H9 (cell line): ENCODE results near the gene PGRMC1. TPM values are rescaled to one million over a fixed set of nuclear protein-coding genes. Genes with fewer than 3 reads are reported as not detected.

Experiments used
- DNase-seq: peaks from one replicate; pipeline ENCODE4 v3.0.0-alpha.2; 2017
- H2AFZ ChIP-seq: one replicate; pipeline ENCODE4 v1.6.1; 2013; ENCODE audit warnings: mild to moderate bottlenecking, low read length, control low read depth, moderate library complexity
- H2AK5ac ChIP-seq: 2 replicates; pipeline ENCODE4 v1.6.1; 2013; ENCODE audit warnings: low read length, control low read depth, mixed read lengths; ENCODE audit not compliant: insufficient read length
- H2BK120ac ChIP-seq: one replicate; pipeline ENCODE4 v1.6.1; 2013; ENCODE audit warnings: low read depth, mild to moderate bottlenecking, low read length, control low read depth, inconsistent platforms; ENCODE audit not compliant: poor library complexity, severe bottlenecking
- H2BK12ac ChIP-seq: 2 replicates; pipeline ENCODE4 v1.6.1; 2013; ENCODE audit warnings: low read length, control low read depth, mixed read lengths, low read depth; ENCODE audit not compliant: insufficient read length
- H2BK15ac ChIP-seq: 2 replicates; pipeline ENCODE4 v1.6.1; 2013; ENCODE audit warnings: low read depth, low read length, control low read depth
- H2BK20ac ChIP-seq: one replicate; pipeline ENCODE4 v1.6.1; 2013; ENCODE audit warnings: low read depth, mild to moderate bottlenecking, low read length, control low read depth, inconsistent platforms; ENCODE audit not compliant: poor library complexity, severe bottlenecking
- H2BK5ac ChIP-seq: 2 replicates; pipeline ENCODE4 v1.6.1; 2013; ENCODE audit warnings: low read length, control low read depth, mixed read lengths; ENCODE audit not compliant: insufficient read length
- H3K14ac ChIP-seq: 2 replicates; pipeline ENCODE4 v1.6.1; 2013; ENCODE audit warnings: low read length, control low read depth; ENCODE audit not compliant: insufficient read depth
- H3K18ac ChIP-seq: 2 replicates; pipeline ENCODE4 v1.6.1; 2013; ENCODE audit warnings: low read depth, mild to moderate bottlenecking, mixed read lengths, low read length, control low read depth; ENCODE audit not compliant: insufficient read length
- H3K23ac ChIP-seq: 2 replicates; pipeline ENCODE4 v1.6.1; 2013; ENCODE audit warnings: low read length, control low read depth, mixed read lengths, low read depth; ENCODE audit not compliant: insufficient read length
- H3K23me2 ChIP-seq: 2 replicates; pipeline ENCODE4 v1.6.1; 2013; ENCODE audit warnings: low read depth, mild to moderate bottlenecking, mixed read lengths, low read length, control low read depth; ENCODE audit not compliant: insufficient read length, poor library complexity, severe bottlenecking
- H3K27ac ChIP-seq: 2 replicates; pipeline ENCODE4 v1.5.1; 2013; ENCODE audit warnings: low read length, control low read depth, mixed read lengths, low read depth; ENCODE audit not compliant: insufficient read length
- H3K27me3 ChIP-seq: 2 replicates; pipeline ENCODE4 v1.6.1; 2013; ENCODE audit warnings: low read length, control low read depth, inconsistent platforms; ENCODE audit not compliant: insufficient read depth
- H3K4ac ChIP-seq: 2 replicates; pipeline ENCODE4 v1.6.1; 2013; ENCODE audit warnings: low read depth, mild to moderate bottlenecking, control low read depth, inconsistent platforms, low read length, moderate library complexity
- H3K4me1 ChIP-seq: 2 replicates; pipeline ENCODE4 v1.6.1; 2013; ENCODE audit warnings: low read length, control low read depth, inconsistent platforms; ENCODE audit not compliant: insufficient read depth
- H3K4me2 ChIP-seq: 2 replicates; pipeline ENCODE4 v1.6.1; 2013; ENCODE audit warnings: low read length, control low read depth, mixed read lengths; ENCODE audit not compliant: insufficient read length, insufficient read depth
- H3K56ac ChIP-seq: 2 replicates; pipeline ENCODE4 v1.6.1; 2013; ENCODE audit warnings: low read depth, mild to moderate bottlenecking, mixed read lengths, low read length, control low read depth; ENCODE audit not compliant: insufficient read length
- H3K79me1 ChIP-seq: 2 replicates; pipeline ENCODE4 v1.6.1; 2013; ENCODE audit warnings: low read depth, mild to moderate bottlenecking, moderate library complexity, low read length, control low read depth, inconsistent platforms; ENCODE audit not compliant: insufficient read depth, poor library complexity, severe bottlenecking
- H3K79me2 ChIP-seq: 2 replicates; pipeline ENCODE4 v1.6.1; 2013; ENCODE audit warnings: low read length, control low read depth, inconsistent platforms; ENCODE audit not compliant: insufficient read depth
- H3K9ac ChIP-seq: 2 replicates; pipeline ENCODE4 v1.6.1; 2013; ENCODE audit warnings: low read length, control low read depth, mixed read lengths; ENCODE audit not compliant: insufficient read length; ENCODE audit errors: extremely low read depth
- H3K9me3 ChIP-seq: one replicate; pipeline ENCODE4 v1.6.1; 2013; ENCODE audit warnings: low read depth, low read length, inconsistent platforms; ENCODE audit not compliant: control insufficient read depth
- H3T11ph ChIP-seq: one replicate; pipeline ENCODE4 v1.6.1; 2013; ENCODE audit warnings: mild to moderate bottlenecking, low read length, control low read depth, inconsistent platforms
- H4K20me1 ChIP-seq: one replicate; pipeline ENCODE4 v1.6.1; 2013; ENCODE audit not compliant: control insufficient read depth, insufficient read length, insufficient read depth
- H4K5ac ChIP-seq: 2 replicates; pipeline ENCODE4 v1.6.1; 2013; ENCODE audit warnings: low read depth, mild to moderate bottlenecking, mixed read lengths, low read length, control low read depth; ENCODE audit not compliant: insufficient read length
- H4K8ac ChIP-seq: replicated peaks from 2 replicates; pipeline ENCODE4 v1.6.1; 2013; ENCODE audit warnings: low read length, control low read depth, mixed read lengths, low read depth; ENCODE audit not compliant: insufficient read length
- H4K91ac ChIP-seq: 2 replicates; pipeline ENCODE4 v1.6.1; 2013; ENCODE audit warnings: low read depth, mild to moderate bottlenecking, moderate library complexity, mixed read lengths, low read length, control low read depth; ENCODE audit not compliant: insufficient read length
- H3K27ac Mint-ChIP-seq, 3 experiments: 2 replicates in 2 of 3; 3 replicates in 1 of 3; pipeline ENCODE4 v1.8.0; 2020 to 2021; ENCODE audit warnings: mixed read lengths in 3 of 3, mild to moderate bottlenecking in 1 of 3, moderate library complexity in 1 of 3
- H3K27me3 Mint-ChIP-seq: 2 replicates; pipeline ENCODE4 v1.8.0; 2021; ENCODE audit warnings: low read depth, mild to moderate bottlenecking, moderate library complexity, mixed read lengths
- H3K36me3 Mint-ChIP-seq, 3 experiments: 2 replicates in 2 of 3; 3 replicates in 1 of 3; pipeline ENCODE4 v1.8.0; 2020 to 2021; ENCODE audit warnings: low read depth in 3 of 3, mixed read lengths in 3 of 3; ENCODE audit not compliant: insufficient read depth in 1 of 3
- H3K4me1 Mint-ChIP-seq, 2 experiments: 2 replicates each; pipeline ENCODE4 v1.8.0; 2020; ENCODE audit warnings: mixed read lengths in 2 of 2
- H3K4me3 Mint-ChIP-seq, 2 experiments: 2 replicates in 1 of 2; 3 replicates in 1 of 2; pipeline ENCODE4 v1.8.0; 2020 to 2021; ENCODE audit warnings: mild to moderate bottlenecking in 2 of 2, mixed read lengths in 2 of 2, moderate library complexity in 1 of 2
- H3K9me3 Mint-ChIP-seq, 2 experiments: 2 replicates in 1 of 2; 3 replicates in 1 of 2; pipeline ENCODE4 v1.8.0; 2020; ENCODE audit warnings: mild to moderate bottlenecking in 2 of 2, mixed read lengths in 2 of 2, moderate library complexity in 1 of 2
- CTCF ChIP-seq: fragments of 200-600 bp; sonication (generic); conservative IDR thresholded peaks from 3 replicates; pipeline ENCODE4 v1.8.0; 2021; ENCODE audit warnings: antibody characterized with exemption, mild to moderate bottlenecking
- WGBS: extraction: QIAGEN DNeasy Blood & Tissue Kit; methylation state at CpG from one replicate; pipeline ENCODE4 v1.1.7; 2013; ENCODE audit warnings: missing lambda C conversion rate, low lambda C conversion rate, mixed read lengths; ENCODE audit not compliant: insufficient read length; ENCODE audit errors: extremely low coverage; 5-methylcytosine and 5-hydroxymethylcytosine counted together
- total RNA-seq: library from RNA; stranded (reverse); gene quantifications from 2 replicates; pipeline ENCODE4 v1.2.1, GENCODE V29; 2021

Gene PGRMC1
- total RNA-seq, 1 experiment from 2014 or later = 133 TPM

- no peak overlapping the region for H3K9ac ChIP-seq
- no peak overlapping the region for H2BK120ac ChIP-seq
- Mint-ChIP-seq H3K27me3 (peaks cover 3% of the 10 kb centered on the region; the same call in 1 of the 2 replicates), H3K4me3 (no peak overlapping the region), H3K9me3 (peaks cover 59 to 64% of the 10 kb centered on the region in 2 experiments), H3K36me3 (peaks cover 0 to 3% (median 2%) of the 10 kb centered on the region in 3 experiments; a peak in 3 of 7 replicates), H3K27ac (no peak overlapping the region), H3K4me1 (no peaks in the 10 kb centered on the region)
- no peak overlapping the region for H3K18ac ChIP-seq
- H4K20me1 ChIP-seq = no peaks in the 10 kb centered on the region
- no peak overlapping the region for H2BK20ac ChIP-seq
- H3K27ac ChIP-seq = no peak overlapping the region
- no peak overlapping the region for H2BK15ac ChIP-seq
- no peak overlapping the region for H3K23ac ChIP-seq
- H3K14ac ChIP-seq = no peak overlapping the region
- no peak overlapping the region for H3T11ph ChIP-seq
- H3K4ac ChIP-seq = no peak overlapping the region
- no peak overlapping the region for H2AK5ac ChIP-seq
- no peak overlapping the region for H2BK12ac ChIP-seq
- H3K79me1 ChIP-seq = no peaks in the 10 kb centered on the region
- no peaks in the 10 kb centered on the region for H3K79me2 ChIP-seq
- no peak overlapping the region for H4K91ac ChIP-seq
- no peak overlapping the region for H3K4me2 ChIP-seq
- H3K4me1 ChIP-seq = no peaks in the 10 kb centered on the region
- H4K8ac ChIP-seq = no peak overlapping the region
- H3K9me3 ChIP-seq = peaks cover 41% of the 10 kb centered on the region
- no peak for DNase-seq
- no peak overlapping the region for H4K5ac ChIP-seq
- H2AFZ ChIP-seq = no peak overlapping the region
- no peak for TF ChIP-seq CTCF
- H3K56ac ChIP-seq = no peak overlapping the region
- no peaks in the 10 kb centered on the region for H3K27me3 ChIP-seq
- H3K23me2 ChIP-seq = no peaks in the 10 kb centered on the region
- no peak overlapping the region for H2BK5ac ChIP-seq
- no CpG with 5 or more reads among the region's 4 CpGs for whole genome bisulfite sequencing
These were observed 46.5 kb upstream of the PGRMC1 start for GRCh38 chrX:119189595-119189994.
